HG03457 (cell line): ENCODE measurements around the gene HABP4.

Experiments
- ATAC-seq: cut with Tn5 transposase; IDR thresholded peaks from one replicate; pipeline ENCODE4 v1.9.1; 2021; ENCODE audit warnings: moderate number of reproducible peaks; ENCODE audit not compliant: unreplicated experiment

Gene HABP4

DNA sequence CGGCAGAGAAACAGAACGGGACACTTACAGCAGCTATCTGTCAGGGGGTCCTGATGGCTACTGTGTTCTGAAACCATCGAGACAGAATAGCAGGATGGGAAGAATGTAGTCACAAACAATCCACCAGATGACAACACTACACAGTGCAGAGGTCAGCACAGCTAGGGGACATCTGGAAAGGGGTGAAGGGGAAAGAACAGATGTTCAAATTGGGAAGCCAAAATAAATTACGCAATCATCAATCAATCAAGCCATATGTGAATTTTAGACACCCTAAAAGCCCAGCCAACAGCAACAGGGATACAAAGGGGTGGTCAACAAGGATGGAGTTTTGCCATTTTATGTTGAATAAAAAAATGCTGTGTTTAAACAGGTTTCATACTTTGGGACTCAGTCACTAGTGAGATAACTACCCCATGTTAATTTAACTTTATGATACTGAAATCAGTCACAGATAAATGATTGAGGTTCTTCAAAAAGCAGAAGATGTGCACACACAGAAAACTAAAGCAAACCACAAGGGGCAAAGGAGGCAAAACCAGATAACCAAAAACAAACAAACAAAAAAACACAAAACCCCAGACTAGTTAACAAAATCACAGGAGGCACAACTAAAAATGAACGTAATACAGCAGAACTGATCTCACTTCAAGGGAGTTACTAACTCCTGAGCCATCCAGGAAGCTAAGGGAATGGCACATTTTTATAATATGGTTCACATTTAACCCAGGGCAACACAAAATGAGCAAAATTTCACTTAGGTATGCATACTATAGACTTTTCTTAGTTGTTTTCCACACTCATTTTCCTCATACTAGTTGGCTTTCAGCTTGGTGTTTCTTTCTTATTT lies 65.9 kb downstream of the HABP4 start:
- no peak for ATAC-seq

DNA sequence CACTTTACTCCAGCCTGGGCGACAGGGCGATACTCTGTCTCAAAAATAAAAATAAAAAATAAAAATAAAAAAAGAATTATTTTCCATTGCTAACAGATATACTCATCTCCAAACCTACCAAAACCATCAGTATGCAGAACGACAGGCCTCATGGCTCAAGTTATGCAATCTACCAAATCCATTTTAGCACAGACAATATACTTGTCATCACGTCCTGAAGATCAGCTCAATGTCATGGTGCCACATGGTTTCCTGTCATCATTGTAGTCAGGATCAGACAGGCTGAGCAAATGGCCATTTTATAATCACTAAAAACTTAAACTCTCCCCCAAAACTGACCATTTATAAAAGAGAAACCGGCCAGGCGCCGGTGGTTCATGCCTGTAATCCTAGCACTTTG lies 69.1 kb downstream of the HABP4 start:
- ATAC-seq = no peak

DNA sequence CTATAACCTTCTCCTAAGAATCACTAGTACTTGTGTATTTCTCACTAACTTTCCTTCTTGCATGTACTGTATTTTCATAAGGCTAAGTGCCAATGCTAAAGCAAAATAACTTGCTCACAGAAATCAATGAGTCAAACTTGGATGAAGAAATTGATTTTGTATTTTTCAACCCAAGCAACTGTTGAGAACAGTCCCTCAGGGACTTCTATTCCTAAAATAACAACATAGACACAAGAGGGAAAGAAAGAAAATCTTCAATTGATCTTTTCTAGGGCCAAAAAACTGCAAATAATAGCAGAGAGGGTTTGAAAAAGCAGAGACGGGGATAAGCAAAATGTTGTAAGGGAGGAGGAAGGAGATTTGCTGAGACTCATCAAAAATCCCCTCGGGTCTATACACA lies 69.8 kb downstream of the HABP4 start:
- ATAC-seq = no peak

DNA sequence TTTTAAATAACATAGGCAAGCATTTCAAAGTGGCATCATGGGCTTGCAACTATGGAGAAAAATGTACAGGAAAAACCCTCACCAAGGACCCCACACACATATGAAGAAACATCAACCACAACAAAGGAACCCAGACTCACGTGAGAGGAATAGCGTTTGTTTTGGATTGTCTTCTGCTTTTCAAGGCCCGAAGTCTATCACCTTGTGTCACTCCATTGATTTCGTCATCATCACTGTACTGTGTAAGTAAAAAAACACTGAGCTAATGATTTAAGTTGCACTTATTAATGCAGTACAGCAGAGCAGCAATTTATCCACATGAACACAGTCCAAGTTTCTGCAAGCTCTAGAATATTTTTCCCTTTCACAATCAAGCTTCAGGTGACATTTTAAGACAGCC lies 72.4 kb downstream of the HABP4 start:
- no peak for ATAC-seq

DNA sequence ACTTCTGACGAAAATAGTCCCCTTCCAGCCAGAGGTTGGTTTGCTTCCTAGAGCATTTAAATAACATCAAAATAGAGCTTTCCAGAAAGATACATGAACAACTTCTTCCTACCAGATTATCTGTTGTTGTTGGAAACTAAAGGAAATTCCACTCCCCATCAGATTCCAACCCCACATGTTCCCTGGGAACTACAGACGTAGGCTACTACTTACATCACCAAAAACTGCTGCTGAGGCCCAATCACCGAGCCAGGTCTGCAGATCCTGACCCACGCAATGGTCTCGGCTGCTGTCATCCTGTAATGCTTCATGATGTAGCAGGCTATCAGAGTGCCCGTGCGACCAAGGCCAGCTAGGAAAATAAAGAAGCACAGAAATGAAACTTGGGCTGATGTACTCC lies 73.4 kb downstream of the HABP4 start:
- no peak for ATAC-seq

DNA sequence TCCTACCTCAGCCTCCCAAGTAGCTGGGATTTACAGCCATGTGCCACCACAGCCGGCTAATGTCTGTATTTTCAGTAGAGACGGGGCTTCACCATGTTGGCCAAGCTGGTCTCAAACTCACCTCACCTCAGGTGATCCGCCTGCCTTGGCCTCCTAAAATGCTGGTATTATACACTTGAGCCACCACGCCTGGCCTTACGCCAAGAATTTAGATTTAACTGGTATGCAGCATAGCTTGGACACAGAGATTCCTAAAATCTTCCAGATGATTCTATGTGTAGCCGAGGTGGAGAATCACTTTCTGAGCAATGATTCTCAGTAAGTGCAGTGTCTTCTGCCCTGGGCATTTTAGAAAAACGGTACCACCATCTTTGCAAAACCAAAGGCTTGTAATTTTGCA lies 74.1 kb downstream of the HABP4 start:
- ATAC-seq = no peak

DNA sequence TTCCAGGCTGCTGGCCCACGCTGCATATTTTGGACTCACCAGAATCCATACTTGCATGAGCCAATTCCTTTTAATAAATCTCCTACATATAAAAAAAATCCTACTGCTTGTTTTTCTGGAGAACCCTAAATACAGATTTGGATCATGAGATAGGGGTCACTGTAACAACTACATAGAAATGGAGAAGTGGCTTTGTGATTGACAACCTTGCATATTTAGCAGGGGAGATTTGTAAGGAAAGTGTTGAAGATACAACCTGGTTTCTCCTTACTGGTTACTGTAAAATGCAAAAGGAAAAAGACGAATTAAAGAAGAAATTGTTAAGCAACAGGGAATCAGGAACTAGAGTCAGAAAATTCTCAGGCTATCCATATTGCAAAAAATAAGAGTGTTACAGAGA lies 74.8 kb downstream of the HABP4 start:
- no peak for ATAC-seq

DNA sequence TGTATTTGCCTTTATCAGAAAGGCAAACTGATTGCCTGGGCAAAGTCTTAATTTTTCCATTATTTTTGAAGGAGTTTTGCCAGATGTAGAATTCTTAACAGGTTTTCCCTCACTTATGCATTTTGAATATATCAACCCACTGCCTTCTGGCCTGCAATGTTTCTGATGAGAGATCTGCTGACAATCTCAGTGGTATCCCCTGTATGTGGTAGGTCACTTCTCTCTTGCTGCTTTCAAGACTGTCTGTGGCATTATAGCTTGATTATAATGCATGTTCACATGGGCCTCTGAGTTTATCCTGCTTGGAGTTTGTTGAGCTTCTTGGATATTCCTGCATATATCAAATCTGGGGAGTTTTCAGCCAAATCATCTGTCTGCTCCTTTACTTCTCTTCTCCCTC lies 82.2 kb downstream of the HABP4 start:
- ATAC-seq = no peak

DNA sequence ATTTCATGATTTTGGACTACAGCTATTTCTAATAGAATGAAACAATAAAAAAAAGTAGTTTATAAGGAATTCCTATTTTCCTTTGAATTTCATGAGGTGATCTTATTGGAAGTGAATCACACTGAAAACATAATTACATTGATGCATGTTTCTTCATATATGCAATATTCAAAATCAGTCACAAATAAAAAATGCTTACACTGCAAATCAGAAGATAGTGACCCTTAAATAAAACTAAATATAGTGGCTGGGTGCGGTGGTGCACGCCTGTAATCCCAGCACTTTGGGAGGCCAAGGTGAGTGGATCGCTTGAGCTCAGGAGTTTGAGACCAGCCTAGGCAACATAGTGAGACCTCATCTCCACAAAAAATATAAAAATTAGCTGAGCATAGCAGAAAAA lies 90.1 kb downstream of the HABP4 start:
- ATAC-seq = no peak
